Kidney tubule cell (primary cell): ENCODE data around the gene ST8SIA6.
"Not testable (repeated sequence)": the region's sequence is repeated elsewhere in the genome, so short reads cannot be mapped to it uniquely, and the experiment has no call there.

ENCODE experiments used
- DNase-seq: peaks from one replicate; pipeline ENCODE4 v3.0.0-alpha.2; 2018; ENCODE audit warnings: low spot score

The ST8SIA6 gene

DNA sequence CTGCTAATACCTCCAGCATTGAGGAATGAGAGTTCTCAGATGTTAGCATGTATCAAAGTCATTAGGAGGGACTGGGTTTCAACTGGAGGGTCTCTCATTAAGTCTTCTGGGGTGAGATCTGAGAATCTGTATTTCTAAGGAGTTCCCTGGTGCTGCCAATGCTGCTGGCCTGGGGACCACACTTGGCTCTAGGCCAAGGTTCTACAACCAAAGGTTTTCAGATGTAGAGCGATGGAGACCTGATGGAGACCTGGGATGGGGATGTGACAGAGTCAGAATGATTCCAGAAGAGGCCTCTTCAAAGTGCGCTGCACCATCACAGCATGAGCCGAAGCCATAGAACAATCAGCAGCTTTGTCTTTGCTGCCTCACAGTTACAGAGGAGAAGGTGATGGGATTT lies 27.2 kb downstream of the ST8SIA6 start:
- no peak for DNase-seq

DNA sequence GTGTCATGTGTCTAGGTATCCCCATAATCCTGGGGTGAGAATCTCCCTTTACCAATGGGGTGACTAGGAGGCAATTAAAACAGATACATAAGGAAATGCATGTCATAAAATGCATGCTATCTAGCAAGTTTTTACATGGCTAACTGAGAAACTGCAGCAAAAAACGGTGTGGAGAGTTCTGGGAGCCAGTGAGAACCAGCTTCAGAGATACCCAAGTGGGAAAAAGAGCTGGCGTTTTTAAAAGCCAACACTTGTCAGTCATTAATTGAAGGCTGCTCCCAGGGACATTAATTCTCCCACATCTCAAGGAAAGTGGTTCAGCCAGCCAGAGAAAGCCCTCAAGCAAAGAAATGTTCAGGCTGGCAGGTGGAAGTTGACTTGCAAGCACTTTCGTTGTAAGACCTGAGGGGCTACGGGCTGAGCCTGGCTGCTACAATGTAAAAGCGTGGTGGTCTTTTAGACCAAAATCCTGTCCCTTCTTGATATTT lies 28.1 kb downstream of the ST8SIA6 start:
- no peak for DNase-seq

DNA sequence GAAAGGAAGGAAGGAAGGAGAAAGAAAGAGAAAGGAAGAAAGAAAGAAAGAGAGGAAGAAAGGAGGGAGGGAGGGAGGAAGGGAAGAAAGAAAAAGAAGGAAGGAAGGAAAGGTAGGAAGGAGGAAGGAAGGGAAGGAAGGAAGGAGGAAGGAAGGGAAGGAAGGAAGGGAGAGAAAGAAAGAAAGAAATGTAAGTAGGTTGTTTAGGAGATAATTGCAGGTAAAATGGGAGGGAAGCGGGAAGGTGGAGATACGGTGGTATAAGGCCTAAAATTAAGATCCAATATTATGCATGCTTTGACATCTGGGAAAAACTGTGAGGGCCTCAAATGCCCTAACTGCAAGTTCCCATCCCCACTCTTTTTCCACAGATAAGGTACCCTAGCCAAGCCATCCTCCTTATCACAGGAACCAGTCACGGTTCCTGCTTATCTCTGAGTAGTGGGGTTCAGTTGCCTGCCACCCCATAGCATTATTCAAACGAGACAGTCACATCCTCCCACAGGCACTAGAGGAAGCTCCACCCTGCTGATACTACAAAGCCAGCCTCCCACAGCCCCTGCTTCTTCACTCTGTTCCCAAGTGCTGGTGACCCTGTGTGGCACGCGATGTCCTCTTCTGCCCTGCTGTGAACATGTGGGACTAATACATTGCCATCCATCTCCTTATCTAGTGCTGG lies 28.7 kb downstream of the ST8SIA6 start:
- no peak for DNase-seq

DNA sequence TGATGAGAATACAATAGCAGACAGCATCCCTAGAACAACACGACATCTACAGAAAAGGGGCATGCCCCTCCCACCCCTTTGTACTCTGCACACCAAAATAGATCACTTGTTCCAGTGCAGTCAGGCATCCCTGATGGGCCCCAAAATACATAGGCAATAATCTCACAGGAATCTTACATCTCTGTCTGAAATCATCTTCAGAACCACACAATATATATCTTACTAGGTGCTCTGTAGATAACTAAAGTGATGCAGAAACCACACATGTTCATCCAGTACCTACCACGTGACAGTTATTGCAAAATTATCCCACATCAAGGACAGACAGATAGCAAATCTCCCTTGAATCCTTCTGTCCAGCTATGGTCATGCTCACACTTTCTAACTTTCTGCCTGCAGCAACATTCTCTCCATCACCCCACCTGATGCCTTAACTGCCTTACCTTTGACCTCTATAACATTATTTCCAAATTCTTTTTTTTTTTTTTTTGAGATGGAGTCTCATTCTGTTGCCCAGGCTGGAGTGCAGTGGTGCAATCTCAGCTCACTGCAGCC lies 30.7 kb downstream of the ST8SIA6 start:
- DNase-seq: no peak

DNA sequence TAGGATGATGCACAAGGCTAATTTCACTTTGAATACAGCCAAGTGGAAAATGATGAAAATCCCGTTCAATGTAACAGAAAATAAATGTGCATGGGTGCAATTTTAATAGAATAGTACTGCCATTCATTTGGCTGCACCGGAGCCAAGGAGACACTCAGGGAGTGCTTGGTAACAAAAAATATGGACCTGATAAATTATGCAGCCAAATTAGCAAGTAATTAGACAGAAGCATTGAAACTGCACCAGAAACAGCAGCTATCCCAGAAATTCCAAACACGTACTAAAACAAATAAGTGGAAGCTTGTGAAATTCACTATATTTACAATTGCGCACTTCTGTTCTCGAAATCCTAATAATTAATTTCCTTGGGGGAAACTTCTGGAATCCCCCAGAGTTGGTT lies 31.5 kb downstream of the ST8SIA6 start:
- DNase-seq: no peak

DNA sequence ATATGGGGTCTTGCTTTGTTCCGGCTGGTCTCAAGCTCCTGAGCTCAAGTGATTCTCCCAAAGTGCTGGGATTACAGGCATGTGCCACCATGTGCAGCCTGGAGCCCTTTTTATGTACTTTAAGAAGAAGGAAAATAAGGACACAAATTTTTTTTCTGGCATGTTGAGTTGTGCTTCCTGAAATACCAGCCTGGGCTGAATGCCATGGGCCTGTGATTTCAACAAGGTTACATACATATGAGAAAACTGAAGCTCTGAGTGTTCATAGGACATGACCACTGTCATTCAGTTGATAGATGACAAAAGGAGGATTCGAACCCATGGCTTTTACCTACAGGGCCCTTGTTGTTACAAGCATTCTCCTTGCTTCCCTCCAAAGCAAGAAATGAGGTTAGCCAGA lies 36.1 kb downstream of the ST8SIA6 start:
- DNase-seq: no peak

DNA sequence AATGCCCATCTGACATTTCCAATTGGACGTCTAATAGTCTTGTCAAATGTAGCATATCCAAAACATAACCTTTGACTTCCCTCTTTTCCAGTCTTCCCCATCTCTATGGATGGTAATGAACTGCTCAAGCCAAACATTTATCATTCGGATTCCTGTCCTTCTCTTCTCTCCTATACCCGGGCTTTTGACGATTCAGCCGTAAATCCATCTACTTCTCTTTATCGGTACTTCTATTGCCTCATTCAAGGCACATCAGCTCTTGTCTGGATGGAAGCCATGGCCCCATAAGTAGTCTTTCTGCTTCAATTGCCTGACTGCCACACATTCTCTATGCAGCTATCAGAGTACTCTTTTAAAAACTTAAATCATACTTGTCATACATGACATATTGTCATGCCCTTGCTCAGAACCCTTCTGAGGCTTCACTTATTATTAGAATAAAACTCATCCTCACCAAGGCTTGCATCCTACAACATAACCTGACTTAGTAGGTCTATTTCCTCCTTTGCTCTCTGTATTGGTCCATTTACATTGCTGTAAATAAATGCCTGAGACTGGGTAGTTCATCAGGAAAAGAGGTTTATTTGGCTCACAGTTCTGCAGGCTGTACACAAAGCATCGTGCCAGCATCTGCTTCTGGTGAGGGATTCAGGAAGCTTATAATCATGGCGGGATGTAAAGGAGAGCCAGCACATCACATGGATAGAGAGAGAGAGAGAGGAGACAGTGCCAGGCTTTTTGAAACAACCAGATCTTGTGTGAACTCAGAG lies 37.8 kb downstream of the ST8SIA6 start:
- DNase-seq: no peak

DNA sequence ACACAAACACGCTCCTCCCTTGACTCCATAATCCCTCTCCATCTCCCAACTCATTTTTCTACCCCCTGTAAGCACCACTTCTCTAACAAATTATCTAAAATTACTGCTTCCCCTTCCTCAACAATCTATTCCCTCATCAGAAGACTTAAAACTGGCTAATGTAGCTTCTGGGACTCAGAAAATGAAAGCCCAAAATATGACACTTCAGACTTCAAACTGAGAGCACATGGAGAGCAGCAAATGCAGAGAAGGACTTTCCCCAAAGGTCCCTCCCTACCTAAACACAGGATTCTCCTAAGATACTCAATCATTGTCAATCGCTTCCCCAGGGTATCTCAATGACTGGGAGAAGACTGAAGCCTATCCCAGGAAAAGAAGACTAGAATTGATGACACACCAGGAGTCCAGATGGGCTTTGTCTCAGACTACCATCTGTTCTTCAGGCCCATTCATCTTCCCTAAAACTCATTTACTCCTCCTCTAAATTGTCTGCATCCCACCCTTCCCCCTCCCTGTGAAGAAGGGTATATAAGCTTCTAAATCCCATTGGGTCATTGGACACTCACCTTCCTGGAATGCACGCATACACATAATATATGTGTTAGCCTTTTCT lies 39.2 kb downstream of the ST8SIA6 start:
- DNase-seq: no peak

DNA sequence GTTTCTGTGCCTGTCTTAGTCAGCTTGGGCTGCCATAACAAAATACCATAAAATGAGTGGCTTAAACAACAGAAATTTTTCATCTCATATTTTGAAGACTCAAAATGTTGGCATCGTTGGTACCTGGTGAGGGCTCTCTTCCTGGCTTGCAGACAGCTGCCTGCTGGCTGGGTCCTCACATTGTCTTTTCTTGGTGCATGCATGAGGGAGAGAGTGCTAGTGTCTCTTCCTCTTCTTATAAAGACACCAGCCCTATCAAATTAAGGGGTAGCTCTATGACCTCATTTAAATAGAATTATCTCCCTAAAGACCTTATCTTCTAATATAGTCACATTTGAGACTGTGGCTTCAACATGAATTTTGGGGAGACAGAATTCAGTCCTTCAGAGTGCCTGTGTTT lies 39.9 kb downstream of the ST8SIA6 start:
- no peak for DNase-seq

DNA sequence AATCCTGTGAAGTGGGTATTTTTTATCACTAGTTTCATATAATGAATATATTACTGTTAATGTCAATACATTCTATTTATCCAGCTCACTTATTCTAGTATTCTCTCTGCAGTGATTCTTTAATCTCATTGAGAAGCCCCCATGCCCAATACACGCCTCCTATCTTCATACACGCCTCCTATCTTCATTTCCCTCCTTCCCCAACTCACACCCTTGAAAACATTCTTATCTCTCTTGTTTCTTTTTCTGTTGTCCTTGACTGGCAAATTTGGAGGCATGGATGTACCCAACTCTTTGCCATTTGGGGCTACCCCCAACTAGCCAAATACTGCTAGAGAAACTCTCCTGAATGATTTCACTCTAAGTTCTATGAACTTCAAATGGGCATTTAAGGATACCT lies 40.5 kb downstream of the ST8SIA6 start:
- no peak for DNase-seq

DNA sequence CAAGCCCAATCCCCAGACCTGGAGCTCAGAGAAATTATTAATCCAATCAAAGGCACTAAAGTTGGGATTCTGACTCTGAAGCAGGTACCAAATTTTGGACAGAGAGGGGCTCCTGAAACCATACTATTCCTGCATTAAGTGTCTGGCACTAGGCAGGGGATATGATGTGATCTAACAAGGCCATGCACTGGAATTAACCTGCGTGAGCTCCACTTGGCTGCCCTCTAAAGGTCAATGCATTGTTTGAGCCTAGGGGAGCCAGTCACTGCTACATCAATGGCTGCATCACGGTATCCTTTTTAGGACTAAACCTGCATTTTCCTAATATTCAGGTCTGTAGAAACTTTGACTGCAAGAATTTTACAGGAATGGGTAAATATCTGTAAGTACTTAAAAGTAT lies 42.1 kb downstream of the ST8SIA6 start:
- DNase-seq: no peak

DNA sequence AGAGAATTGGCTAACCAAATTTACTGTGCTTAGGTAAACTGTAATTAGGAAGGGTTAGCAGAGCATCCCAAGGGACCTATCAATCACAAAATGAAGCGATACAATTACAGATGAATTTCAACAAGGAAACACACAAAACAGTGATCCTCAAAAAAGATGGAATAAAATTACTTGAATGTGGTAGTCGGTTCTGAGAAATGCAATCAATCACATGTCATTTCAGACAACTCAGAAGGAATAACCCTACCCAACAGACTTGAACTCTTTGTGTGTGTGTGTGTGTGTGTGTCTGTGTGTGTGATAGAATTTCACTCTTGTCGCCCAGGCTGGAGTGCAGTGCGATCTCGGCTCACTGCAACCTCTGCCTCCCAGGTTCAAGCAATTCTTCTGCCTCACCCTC lies 43.5 kb downstream of the ST8SIA6 start:
- DNase-seq: no peak

DNA sequence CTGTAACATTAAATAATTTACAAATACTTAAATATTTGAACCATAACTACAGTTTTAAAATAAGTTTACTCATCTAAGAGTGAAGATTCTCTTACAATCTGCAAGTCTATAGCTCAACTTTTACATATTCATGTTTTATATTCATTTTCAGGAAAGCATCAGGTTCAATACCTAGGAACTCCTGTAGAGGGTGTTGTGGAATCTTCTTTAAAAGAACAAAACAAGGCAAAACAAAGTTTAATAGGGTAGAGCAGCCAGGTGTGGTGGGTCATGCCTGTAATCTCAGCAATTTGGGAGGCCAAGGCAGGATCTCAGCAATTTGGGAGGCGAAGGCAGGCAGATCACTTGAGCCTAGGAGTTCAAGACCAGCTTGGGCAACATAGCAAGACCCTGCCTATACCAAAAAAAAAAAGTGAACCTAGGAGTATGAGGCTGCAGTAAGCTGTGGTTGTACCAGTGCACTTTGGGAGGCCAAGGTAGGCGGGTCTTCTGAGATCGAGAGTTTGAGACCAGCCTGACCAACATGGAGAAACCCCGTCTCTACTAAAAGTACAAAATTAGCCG lies 45.1 kb downstream of the ST8SIA6 start:
- DNase-seq: peak; percentile 28

DNA sequence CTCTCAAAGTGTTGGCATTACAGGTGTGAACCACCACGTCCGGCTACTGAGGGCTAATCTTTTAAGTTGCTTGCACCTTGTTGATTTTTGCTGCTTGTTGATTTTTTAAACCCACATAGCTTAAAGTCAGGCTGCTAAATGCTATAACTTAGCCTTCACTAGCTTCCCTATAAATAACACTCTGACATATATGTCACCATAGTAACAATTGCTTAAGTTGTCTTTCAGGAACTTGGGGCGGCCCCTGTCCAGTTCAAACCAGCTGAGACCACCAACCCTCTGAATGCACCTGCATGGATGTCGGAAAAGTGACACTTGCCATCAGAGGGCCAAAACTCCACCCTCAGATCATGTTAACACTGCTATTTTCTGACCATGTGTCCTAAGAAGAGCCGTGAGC lies 47.3 kb downstream of the ST8SIA6 start:
- DNase-seq: no peak

DNA sequence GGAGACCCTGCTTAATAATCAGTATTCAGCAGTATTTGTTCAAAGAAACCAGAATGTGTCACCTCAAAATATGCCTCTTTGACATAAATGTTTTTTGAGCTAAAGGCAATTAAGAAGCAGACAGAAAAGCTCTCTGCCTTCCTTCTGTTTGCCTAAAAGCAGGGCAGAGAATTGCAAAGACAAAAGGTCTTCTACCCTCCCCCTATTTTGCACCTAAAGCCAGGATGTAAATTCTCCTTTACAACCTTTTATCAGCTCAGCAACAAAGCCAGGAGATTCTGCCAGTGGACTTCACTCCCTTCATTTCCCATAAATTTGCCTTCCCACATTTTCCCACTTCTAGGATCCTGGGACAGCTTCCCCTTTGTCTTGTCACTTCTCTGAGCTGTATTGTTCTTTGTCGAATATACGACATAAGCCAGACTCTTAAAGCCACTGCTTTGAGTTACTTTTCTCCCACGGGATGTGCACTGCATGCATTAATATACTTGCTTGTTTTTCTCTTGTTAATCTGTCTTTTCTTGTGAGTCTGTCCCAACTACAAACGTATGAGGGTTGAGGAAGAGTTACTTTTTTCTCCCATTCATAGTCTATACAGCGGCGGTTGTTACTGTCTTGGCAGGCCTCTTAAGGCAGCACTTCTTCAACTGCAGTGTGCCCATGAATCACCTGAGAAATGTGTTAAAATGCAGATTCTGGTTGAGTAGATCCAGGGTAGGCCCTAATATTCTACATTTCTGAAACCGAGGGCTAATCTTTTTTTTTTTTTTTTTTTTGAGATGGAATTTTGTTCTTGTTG lies 48.2 kb downstream of the ST8SIA6 start:
- no peak for DNase-seq

DNA sequence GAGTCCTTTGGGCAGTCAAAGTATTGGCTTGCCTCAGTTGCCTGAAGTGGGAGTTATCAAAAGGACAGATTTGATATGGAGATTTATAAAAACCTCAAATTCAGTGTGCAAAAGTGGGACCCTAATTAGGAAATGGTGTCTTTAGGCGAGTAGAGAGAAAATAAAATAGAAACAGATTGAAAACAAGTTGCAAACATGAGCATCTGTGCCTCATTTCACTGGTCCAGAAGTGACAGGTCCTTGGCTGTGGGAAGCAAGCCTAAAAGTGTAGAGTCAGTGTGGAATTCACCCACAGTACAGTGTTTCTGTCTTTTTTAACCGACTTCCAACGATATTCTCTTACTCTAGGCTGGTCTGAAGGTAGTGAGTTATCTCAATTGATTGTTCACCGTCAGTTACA lies 51.2 kb downstream of the ST8SIA6 start:
- no peak for DNase-seq

DNA sequence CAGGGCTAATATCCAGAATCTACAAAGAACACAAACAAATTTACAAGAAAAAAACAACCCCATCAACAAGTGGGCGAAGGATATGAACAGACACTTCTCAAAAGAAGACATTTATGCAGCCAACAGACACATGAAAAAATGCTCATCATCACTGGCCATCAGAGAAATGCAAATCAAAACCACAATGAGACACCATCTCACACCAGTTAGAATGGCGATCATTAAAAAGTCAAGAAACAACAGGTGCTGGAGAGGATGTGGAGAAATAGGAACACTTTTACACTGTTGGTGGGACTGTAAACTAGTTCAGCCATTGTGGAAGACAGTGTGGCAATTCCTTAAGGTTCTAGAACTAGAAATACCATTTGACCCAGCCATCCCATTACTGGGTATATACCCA lies 52.4 kb downstream of the ST8SIA6 start:
- not testable (repeated sequence) for DNase-seq

DNA sequence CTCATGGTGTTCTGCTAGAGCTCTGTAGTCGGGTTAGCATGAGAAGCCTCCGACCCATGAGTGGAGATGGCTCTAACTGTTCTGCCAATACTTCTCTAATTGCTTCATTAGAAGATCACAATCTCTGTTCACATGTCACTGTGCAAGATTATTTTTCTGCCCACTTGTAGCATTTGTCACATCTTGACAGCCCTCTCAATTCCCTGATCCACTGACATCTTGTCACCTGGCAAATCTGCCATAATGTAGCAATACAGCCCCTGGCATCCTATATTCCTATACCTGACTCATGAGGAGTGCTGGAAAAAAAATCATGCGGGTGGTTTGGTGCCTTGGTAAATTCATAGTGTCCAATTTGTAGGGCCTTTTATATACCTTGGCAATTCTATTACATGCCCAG lies 58.4 kb downstream of the ST8SIA6 start:
- no peak for DNase-seq

DNA sequence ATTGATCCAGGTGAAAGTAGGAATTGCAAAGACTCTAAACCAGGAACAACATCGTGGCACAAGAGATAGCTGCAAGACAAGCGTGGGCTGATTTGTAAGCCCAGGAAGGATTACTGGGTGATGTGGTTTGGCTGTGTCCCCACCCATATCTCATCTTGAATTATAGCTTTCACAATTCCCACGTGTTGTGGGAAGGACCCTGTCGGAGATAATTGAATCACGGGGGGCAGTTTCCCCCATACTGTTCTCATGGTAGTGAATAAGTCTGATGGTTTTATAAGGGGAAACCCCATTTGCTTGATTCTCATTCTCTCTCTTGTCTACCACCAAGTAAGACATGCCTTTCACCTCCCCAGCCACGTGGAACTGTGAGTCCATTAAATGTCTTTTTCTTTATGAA lies 59.5 kb downstream of the ST8SIA6 start:
- DNase-seq: no peak

DNA sequence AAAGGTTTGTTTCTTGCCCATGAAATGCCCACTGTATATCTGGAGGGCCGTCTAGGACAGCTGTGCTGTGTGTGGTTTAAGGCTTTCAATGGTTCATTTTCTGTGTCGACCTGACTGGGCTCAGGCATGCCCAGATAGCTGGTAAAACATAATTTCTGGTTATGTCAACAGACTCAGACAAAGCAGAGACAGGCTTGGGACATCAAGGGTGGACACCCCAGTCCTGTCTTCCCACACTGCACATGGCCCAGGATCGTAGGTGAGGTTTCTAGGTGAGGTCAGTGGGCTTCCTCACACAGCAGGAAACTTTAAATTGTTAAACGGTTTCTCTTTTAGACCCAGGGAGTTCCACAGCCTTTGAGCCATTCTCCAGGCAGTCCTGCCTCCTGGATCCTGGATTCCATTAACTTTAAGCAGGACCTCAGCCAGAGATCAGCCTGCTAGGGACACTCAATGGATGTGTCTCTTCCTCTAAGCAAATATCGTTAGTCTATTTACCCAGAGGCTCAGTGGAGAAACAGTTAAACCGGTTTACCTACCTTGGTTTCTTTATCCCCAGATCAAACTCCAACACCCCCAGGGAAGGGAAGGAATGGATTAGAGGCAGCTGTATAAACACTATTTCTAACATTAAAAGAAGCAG lies 66.4 kb downstream of the ST8SIA6 start:
- DNase-seq: no peak

DNA sequence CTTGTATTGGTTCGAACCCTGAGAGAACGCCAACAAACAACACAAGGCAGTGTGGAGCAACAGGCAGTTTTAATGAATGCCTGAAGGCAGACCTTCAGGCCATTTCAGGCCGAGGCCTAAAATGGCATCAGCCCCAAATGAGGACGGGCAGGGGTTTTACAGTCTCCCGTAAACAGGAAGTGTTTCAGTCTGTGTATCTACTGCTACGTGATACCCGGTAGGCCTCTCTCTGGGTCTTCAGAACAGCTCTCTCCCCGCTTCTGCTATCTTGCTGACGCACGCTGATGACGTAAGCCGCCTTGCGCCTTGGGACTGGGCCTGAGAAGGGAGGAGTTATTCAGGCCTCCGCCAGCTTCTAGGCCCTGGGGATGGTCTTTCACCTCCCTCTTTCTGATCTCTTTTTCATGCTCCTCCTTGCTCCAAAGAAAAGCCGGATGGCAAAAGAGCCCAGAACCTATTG lies 67.7 kb downstream of the ST8SIA6 start:
- no peak for DNase-seq
